AG09319 (cell line): ENCODE results near the gene MYL10.
"Not testable (repeated sequence)": the region's sequence is repeated elsewhere in the genome, so short reads cannot be mapped to it uniquely, and the experiment has no call there.

ENCODE experiments used
- DNase-seq: peaks from one replicate; pipeline ENCODE4 v3.0.0-alpha.2; 2010; ENCODE audit warnings: low read depth; ENCODE audit errors: extremely low read depth
- CTCF ChIP-seq: IDR thresholded peaks from 2 replicates; pipeline ENCODE4 v1.5.1; 2011; ENCODE audit warnings: low read depth, mild to moderate bottlenecking, inconsistent platforms, low read length, moderate library complexity

MYL10 gene

DNA sequence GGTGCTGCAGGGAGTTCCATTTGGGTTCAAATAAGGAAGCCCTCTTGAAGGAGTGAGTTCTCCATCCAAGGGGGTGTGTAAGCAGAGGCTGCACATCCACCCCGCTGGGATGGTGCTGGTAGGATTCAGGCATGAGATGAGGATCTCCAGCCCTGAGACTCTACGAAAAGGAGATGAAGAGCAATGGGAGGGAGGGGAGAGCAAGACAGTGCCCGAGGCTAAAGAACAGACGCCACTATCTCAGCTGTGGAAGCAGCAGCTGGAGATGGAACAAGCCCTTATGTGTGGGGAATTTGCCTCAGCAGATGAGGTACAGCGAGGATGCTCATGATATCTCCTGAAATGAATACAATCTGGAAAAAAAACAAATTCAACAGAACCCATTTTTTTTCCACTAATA lies 28.1 kb upstream of the MYL10 start:
- no peak for TF ChIP-seq CTCF
- DNase-seq: no peak

- no peak for DNase-seq
- no peak for TF ChIP-seq CTCF
Observed at GRCh38 chr7:101651112-101651511, 22.0 kb upstream of the MYL10 start.

GRCh38 chr7:101650579-101651081 lies 21.5 kb upstream of the MYL10 start:
- no peak for TF ChIP-seq CTCF
- no peak for DNase-seq

DNA sequence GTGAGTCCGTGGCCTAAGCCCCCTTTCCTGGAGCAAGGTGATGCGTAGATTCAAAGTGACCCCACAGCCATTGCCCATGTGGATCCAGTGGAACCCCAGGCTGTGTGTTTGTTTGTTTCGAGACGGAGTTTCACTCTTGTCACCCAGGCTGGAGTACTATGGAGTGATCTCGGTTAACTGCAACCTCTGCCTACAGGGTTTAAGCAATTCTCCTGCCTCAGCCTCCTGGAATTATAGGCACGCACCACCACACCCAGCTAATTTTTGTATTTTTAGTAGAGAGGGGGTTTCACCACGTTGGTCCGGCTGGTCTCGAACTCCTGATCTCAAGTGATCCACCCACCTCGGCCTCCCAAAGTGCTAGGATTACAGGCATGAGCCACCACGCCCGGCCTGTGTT lies 18.8 kb upstream of the MYL10 start:
- not testable (repeated sequence) for DNase-seq

- TF ChIP-seq CTCF: no peak
Observed at GRCh38 chr7:101645951-101646350, 16.9 kb upstream of the MYL10 start.

DNA sequence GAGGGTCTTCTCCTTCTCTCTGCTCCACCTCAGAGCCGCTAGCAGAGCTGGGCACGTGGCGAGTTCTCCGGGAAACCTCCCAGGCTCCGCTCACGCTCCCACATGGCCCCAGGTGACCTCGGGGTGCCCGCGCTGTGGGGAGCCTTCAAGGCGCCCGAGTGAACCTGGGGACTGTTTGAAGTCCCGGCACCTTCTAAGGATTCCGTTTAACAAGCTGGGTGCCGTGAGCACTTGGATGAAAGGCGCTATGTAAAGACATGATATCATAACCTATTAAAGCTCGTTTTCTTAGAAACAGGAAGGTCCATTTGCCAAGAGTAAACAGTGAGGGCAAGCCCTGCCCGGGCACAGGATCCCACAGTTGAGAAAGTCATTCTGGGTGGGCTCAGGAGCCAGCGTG lies 15.8 kb upstream of the MYL10 start:
- no peak for TF ChIP-seq CTCF
- no peak for DNase-seq

More at GRCh38 chr7:101645951-101646350, 16.9 kb upstream of the MYL10 start:
- no peak for DNase-seq

- not testable (repeated sequence) for DNase-seq
Observed at GRCh38 chr7:101639127-101639526, 10.0 kb upstream of the MYL10 start.

- TF ChIP-seq CTCF: no peak
- DNase-seq: no peak
Observed at GRCh38 chr7:101636822-101637623, 7.9 kb upstream of the MYL10 start.
